GM20431 (cell line): Measurements from ENCODE around the gene PLAC1.

Experiments
- in situ Hi-C: fragments of 300-500 bp; cut with MseI, MboI; formaldehyde crosslinking; loops from one replicate; pipeline ENCODE4 v1.15.0; 2020; ENCODE audit warnings: low sequenced_read_pairs; ENCODE audit not compliant: unreplicated experiment

PLAC1 gene

GRCh38 chrX:134599184-134599914 is 58.9 kb downstream of the PLAC1 start:
- in situ Hi-C loops: no loop called here

- in situ Hi-C loops: no loop called here
These were observed 66.0 kb downstream of the PLAC1 start for GRCh38 chrX:134592303-134592702.

- in situ Hi-C loops: no loop called here
These were observed 66.8 kb downstream of the PLAC1 start for GRCh38 chrX:134591502-134591901.

GRCh38 chrX:134588806-134589205 is 69.5 kb downstream of the PLAC1 start:
- in situ Hi-C loops: no loop called here

- in situ Hi-C loops: no loop called here
These were observed 77.4 kb downstream of the PLAC1 start for GRCh38 chrX:134580907-134581306.

- in situ Hi-C loops: no loop called here
These were observed 84.6 kb downstream of the PLAC1 start for GRCh38 chrX:134573683-134574035.

- in situ Hi-C loops: no loop called here
These were observed 85.2 kb downstream of the PLAC1 start for GRCh38 chrX:134572816-134573682.

GRCh38 chrX:134571796-134572195 is 86.5 kb downstream of the PLAC1 start:
- in situ Hi-C loops: no loop called here

GRCh38 chrX:134570899-134571298 is 87.4 kb downstream of the PLAC1 start:
- in situ Hi-C loops: no loop called here

GRCh38 chrX:134570509-134570846 is 87.8 kb downstream of the PLAC1 start:
- in situ Hi-C loops: no loop called here

GRCh38 chrX:134569306-134569705 is 89.0 kb downstream of the PLAC1 start:
- in situ Hi-C loops: no loop called here

GRCh38 chrX:134568285-134569016 is 89.8 kb downstream of the PLAC1 start:
- in situ Hi-C loops: no loop called here

- in situ Hi-C loops: no loop called here
These were observed 91.8 kb downstream of the PLAC1 start for GRCh38 chrX:134566506-134566905.

- in situ Hi-C loops: no loop called here
These were observed 96.3 kb downstream of the PLAC1 start for GRCh38 chrX:134562002-134562401.

GRCh38 chrX:134558133-134558532 is 100.1 kb downstream of the PLAC1 start:
- in situ Hi-C loops: no loop called here

- in situ Hi-C loops: no loop called here
These were observed 104.0 kb downstream of the PLAC1 start for GRCh38 chrX:134554291-134554690.

GRCh38 chrX:134552351-134552750 is 105.9 kb downstream of the PLAC1 start:
- in situ Hi-C loops: no loop called here

- in situ Hi-C loops: no loop called here
These were observed 106.8 kb downstream of the PLAC1 start for GRCh38 chrX:134551376-134552048.

GRCh38 chrX:134548257-134549201 is 109.7 kb downstream of the PLAC1 start:
- in situ Hi-C loops: no loop called here
